Right lobe of liver (tissue), 4 donors: ENCODE measurements around the gene TNFAIP3.

ENCODE experiments used
- POLR2A ChIP-seq: fragments of 450-650 bp; IDR thresholded peaks from one replicate; pipeline ENCODE4 v1.6.1; 2017; ENCODE audit warnings: antibody characterized with exemption, mild to moderate bottlenecking
- TF ChIP-seq, protein P1 (sequence below), 4 donors: fragments of 200-600 bp in 3 of 4; fragments of 450-650 bp in 1 of 4; IDR thresholded peaks; one replicate each; pipeline versions ENCODE4 v1.5.1 to v1.8.0; 2016 to 2022; ENCODE audit warnings: antibody characterized with exemption in 4 of 4, mild to moderate bottlenecking in 2 of 4
- donor health status: DM: no; HTN: no; CAD: no.
- donor health status: DM: no; HTN: no; CAD: no.
- donor health status: DM: no; HTN: yes; CAD: no.

DNA sequence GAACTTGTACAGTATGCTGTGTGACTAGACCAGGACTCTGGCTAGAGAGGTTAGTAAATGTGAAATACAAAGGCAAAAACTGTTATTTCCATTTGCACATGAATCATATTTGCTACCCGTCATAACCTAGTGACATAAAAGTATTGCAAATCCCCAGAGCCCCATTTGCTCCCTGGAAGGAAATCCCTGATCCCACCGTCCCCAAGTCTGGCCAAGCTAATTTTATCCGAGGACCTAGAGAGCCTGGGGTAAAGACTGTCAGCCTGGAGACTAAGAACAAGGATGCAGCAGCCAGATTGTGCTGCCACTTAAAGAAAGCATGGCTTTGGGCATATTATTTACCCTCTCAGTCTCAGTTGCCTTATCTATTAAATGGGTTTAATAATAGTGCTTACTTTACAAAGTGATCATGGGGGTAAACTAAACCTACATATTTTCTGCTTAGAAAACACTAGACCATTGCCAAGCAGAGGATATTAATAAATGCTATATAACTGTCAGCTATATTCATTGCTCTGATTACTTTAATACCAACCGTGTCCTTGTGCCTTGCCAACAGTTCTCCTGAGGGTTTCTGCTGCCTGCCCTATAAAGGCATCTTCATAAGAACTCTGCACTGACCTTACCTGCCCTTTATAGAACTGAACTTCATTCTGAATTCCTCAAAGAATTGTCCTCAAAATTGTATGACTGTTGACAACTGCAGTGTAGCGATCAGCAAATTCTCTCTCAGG lies 16.9 kb upstream of the TNFAIP3 start:
- TF ChIP-seq, protein P1, sequence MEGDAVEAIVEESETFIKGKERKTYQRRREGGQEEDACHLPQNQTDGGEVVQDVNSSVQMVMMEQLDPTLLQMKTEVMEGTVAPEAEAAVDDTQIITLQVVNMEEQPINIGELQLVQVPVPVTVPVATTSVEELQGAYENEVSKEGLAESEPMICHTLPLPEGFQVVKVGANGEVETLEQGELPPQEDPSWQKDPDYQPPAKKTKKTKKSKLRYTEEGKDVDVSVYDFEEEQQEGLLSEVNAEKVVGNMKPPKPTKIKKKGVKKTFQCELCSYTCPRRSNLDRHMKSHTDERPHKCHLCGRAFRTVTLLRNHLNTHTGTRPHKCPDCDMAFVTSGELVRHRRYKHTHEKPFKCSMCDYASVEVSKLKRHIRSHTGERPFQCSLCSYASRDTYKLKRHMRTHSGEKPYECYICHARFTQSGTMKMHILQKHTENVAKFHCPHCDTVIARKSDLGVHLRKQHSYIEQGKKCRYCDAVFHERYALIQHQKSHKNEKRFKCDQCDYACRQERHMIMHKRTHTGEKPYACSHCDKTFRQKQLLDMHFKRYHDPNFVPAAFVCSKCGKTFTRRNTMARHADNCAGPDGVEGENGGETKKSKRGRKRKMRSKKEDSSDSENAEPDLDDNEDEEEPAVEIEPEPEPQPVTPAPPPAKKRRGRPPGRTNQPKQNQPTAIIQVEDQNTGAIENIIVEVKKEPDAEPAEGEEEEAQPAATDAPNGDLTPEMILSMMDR (IDR thresholded peaks at IDR 0.05): no peak
- no peak for TF ChIP-seq POLR2A
